ENCODE measurements around the gene TYROBP. TPM values are rescaled to one million over a fixed set of nuclear protein-coding genes. Genes with fewer than 3 reads are reported as not detected.

The TYROBP gene
- total RNA-seq, 1 experiment from 2014 or later = not detected

- intact Hi-C loops (cut with micrococcal nuclease; ENCODE audit: unreplicated experiment) = no loop called here
- CTCF ChIA-PET = no interaction called here
Measured at GRCh38 chr19:35944556-35944955, 36.5 kb upstream of the TYROBP start.

DNA sequence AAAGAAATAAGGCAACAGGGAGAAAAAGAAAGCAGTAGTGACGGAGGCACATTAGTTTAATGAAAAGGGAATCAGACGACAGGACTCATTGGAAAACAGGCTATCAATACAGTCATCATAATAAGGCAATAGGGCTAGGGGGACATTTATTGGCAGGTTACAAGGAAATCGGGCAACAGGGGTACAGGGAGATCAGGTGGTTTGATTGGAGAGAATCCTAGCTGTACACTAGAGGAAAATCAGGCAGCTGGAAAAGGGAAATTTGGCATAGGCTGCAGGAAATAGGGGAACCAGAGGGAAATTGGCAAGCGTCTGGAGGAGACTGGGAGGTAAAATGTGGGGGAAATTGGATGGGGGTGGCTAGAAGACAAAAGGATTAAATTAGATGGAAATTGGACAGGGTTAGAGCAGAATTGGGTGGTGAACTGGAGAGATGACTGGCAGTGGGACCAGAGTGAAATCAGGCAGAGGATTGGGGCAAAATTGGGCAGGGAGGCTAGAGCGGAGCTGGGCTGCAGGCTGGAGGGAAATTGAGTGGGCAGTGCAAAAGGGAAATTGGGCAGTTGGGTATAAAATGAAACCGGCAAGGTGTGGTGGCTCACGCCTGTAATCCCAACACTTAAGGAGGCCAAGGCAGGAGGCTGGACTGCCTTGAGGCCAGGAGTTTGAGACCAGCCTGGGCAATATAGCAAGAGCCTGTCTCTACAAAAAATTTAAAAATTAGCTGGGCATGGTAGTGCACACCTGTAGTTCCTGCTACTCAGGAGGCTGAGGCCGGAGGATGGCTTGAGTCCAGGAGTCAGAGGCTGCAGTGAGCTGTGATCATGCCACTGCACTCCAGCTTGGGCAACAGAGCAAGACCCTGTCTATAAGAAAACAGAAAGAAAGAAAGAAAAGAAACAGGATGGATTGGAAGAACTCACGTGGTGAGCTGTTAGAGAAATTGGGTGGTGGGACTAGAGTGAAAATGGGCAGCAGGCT, 35.5 kb upstream of the TYROBP start:
- H3K27ac ChIP-seq (ENCODE audit: low read depth, low read length, poor library complexity, severe bottlenecking) = no peak overlapping the region
- POLR2A ChIA-PET (ENCODE audit: low non-redundant PET) = no interaction called here
- no peaks in the 10 kb centered on the region for H3K4me1 ChIP-seq (ENCODE audit: insufficient read depth, low read length, poor library complexity, severe bottlenecking)
- no peaks in the 10 kb centered on the region for H3K9me3 ChIP-seq (ENCODE audit: low read depth, low read length, poor library complexity, severe bottlenecking)
- H3K27me3 ChIP-seq (replicated peaks; ENCODE audit: insufficient read depth, low read depth, low read length, poor library complexity) = no peaks in the 10 kb centered on the region
- H3K4me3 ChIP-seq (ENCODE audit: low read depth, low read length, poor library complexity, severe bottlenecking) = no peak overlapping the region
- no peaks in the 10 kb centered on the region for H3K36me3 ChIP-seq (ENCODE audit: insufficient read depth, low read length, poor library complexity, severe bottlenecking)
- BruUV-seq (replicated peaks) = no TSS peak
- no peak for TF ChIP-seq EZH2 (IDR thresholded peaks at IDR 0.05; ENCODE audit: borderline replicate concordance, low read depth, low read length, poor library complexity, severe bottlenecking)
- TF ChIP-seq, protein P1, sequence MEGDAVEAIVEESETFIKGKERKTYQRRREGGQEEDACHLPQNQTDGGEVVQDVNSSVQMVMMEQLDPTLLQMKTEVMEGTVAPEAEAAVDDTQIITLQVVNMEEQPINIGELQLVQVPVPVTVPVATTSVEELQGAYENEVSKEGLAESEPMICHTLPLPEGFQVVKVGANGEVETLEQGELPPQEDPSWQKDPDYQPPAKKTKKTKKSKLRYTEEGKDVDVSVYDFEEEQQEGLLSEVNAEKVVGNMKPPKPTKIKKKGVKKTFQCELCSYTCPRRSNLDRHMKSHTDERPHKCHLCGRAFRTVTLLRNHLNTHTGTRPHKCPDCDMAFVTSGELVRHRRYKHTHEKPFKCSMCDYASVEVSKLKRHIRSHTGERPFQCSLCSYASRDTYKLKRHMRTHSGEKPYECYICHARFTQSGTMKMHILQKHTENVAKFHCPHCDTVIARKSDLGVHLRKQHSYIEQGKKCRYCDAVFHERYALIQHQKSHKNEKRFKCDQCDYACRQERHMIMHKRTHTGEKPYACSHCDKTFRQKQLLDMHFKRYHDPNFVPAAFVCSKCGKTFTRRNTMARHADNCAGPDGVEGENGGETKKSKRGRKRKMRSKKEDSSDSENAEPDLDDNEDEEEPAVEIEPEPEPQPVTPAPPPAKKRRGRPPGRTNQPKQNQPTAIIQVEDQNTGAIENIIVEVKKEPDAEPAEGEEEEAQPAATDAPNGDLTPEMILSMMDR (conservative IDR thresholded peaks at IDR 0.05; ENCODE audit: low read depth, low read length) = no peak
- intact Hi-C loops (cut with micrococcal nuclease; ENCODE audit: unreplicated experiment) = no loop called here
- CTCF ChIA-PET = interaction anchor here (0.6 kb wide), 1 partner anchor 214 kb away, joined by 3 read pairs; no protein-coding TSS in a partner anchor
- no peak for DNase-seq (ENCODE audit: low spot score)

More at GRCh38 chr19:35944556-35944955, 36.5 kb upstream of the TYROBP start:
- DNase-seq (ENCODE audit: low spot score) = no peak
- Histone ChIP-seq H3K9me3 (ENCODE audit: low read depth, low read length, poor library complexity, severe bottlenecking) (no peaks in the 10 kb centered on the region), H3K4me1 (ENCODE audit: insufficient read depth, low read length, poor library complexity, severe bottlenecking) (no peaks in the 10 kb centered on the region), H3K4me3 (ENCODE audit: low read depth, low read length, poor library complexity, severe bottlenecking) (no peak overlapping the region), H3K27ac (ENCODE audit: low read depth, low read length, poor library complexity, severe bottlenecking) (no peak overlapping the region), H3K36me3 (ENCODE audit: insufficient read depth, low read length, poor library complexity, severe bottlenecking) (no peaks in the 10 kb centered on the region), H3K27me3 (replicated peaks; ENCODE audit: insufficient read depth, low read depth, low read length, poor library complexity) (no peaks in the 10 kb centered on the region)
- POLR2A ChIA-PET (ENCODE audit: low non-redundant PET) = no interaction called here
- TF ChIP-seq EZH2 (IDR thresholded peaks at IDR 0.05; ENCODE audit: borderline replicate concordance, low read depth, low read length, poor library complexity, severe bottlenecking) = no peak
- TF ChIP-seq, protein P1 (conservative IDR thresholded peaks at IDR 0.05; ENCODE audit: low read depth, low read length) = no peak
- BruUV-seq (replicated peaks) = no TSS peak

- no peaks in the 10 kb centered on the region for H3K36me3 ChIP-seq (ENCODE audit: insufficient read depth, low read length, poor library complexity, severe bottlenecking)
- intact Hi-C loops (cut with micrococcal nuclease; ENCODE audit: unreplicated experiment) = no loop called here
- BruUV-seq (replicated peaks) = no TSS peak
- H3K9me3 ChIP-seq (ENCODE audit: low read depth, low read length, poor library complexity, severe bottlenecking) = no peaks in the 10 kb centered on the region
- no peaks in the 10 kb centered on the region for H3K27me3 ChIP-seq (replicated peaks; ENCODE audit: insufficient read depth, low read depth, low read length, poor library complexity)
- CTCF ChIA-PET = no interaction called here
- TF ChIP-seq, protein P1 (conservative IDR thresholded peaks at IDR 0.05; ENCODE audit: low read depth, low read length) = no peak
- no peak for TF ChIP-seq EZH2 (IDR thresholded peaks at IDR 0.05; ENCODE audit: borderline replicate concordance, low read depth, low read length, poor library complexity, severe bottlenecking)
- H3K27ac ChIP-seq (ENCODE audit: low read depth, low read length, poor library complexity, severe bottlenecking) = no peak overlapping the region
- H3K4me1 ChIP-seq (ENCODE audit: insufficient read depth, low read length, poor library complexity, severe bottlenecking) = no peaks in the 10 kb centered on the region
- no peak overlapping the region for H3K4me3 ChIP-seq (ENCODE audit: low read depth, low read length, poor library complexity, severe bottlenecking)
- no peak for DNase-seq (ENCODE audit: low spot score)
- POLR2A ChIA-PET (ENCODE audit: low non-redundant PET) = no interaction called here
Measured at GRCh38 chr19:35942235-35942634, 34.1 kb upstream of the TYROBP start.
